Right lobe of liver (tissue), 4 donors: Measurements from ENCODE around the gene PARVG.

ENCODE experiments used
- CTCF ChIP-seq, 4 donors: fragments of 200-600 bp in 3 of 4; fragments of 450-650 bp in 1 of 4; IDR thresholded peaks; one replicate each; pipeline versions ENCODE4 v1.5.1 to v1.8.0; 2016 to 2022; ENCODE audit warnings: antibody characterized with exemption in 4 of 4, mild to moderate bottlenecking in 2 of 4
- POLR2A ChIP-seq: fragments of 450-650 bp; IDR thresholded peaks from one replicate; pipeline ENCODE4 v1.6.1; 2017; ENCODE audit warnings: antibody characterized with exemption, mild to moderate bottlenecking
- donor health status: DM: no; HTN: no; CAD: no.
- donor health status: DM: no; HTN: no; CAD: no.
- donor health status: DM: no; HTN: yes; CAD: no.

GRCh38 chr22:44170470-44170869 is 10.3 kb upstream of the PARVG start:
- no peak for TF ChIP-seq CTCF (IDR thresholded peaks at IDR 0.05)
- no peak for TF ChIP-seq POLR2A
